Measurements from ENCODE around the gene SLC8A1.

Gene SLC8A1

GRCh38 chr2:40271094-40271493, 180.8 kb downstream of the SLC8A1 start:
- DNase-seq (ENCODE audit: low spot score), result no peak

GRCh38 chr2:40270372-40270771, 181.5 kb downstream of the SLC8A1 start:
- no peak for DNase-seq (ENCODE audit: low spot score)

- DNase-seq (ENCODE audit: low spot score), result no peak
These were observed 183.3 kb downstream of the SLC8A1 start for GRCh38 chr2:40268566-40268965.

- DNase-seq (ENCODE audit: low spot score), result no peak
These were observed 185.7 kb downstream of the SLC8A1 start for GRCh38 chr2:40266201-40266600.

- no peak for DNase-seq (ENCODE audit: low spot score)
These were observed 186.3 kb downstream of the SLC8A1 start for GRCh38 chr2:40265602-40266001.

- no peak for DNase-seq (ENCODE audit: low spot score)
These were observed 190.8 kb downstream of the SLC8A1 start for GRCh38 chr2:40261042-40261441.

- no peak for DNase-seq (ENCODE audit: low spot score)
These were observed 191.5 kb downstream of the SLC8A1 start for GRCh38 chr2:40260437-40260836.

- DNase-seq (ENCODE audit: low spot score), result no peak
These were observed 192.0 kb downstream of the SLC8A1 start for GRCh38 chr2:40259900-40260299.

- no peak for DNase-seq (ENCODE audit: low spot score)
These were observed 193.8 kb downstream of the SLC8A1 start for GRCh38 chr2:40258135-40258457.

- DNase-seq (ENCODE audit: low spot score), result no peak
These were observed 194.4 kb downstream of the SLC8A1 start for GRCh38 chr2:40257340-40258134.

- no peak for DNase-seq (ENCODE audit: low spot score)
These were observed 195.2 kb downstream of the SLC8A1 start for GRCh38 chr2:40256649-40257048.

- no peak for DNase-seq (ENCODE audit: low spot score)
These were observed 195.9 kb downstream of the SLC8A1 start for GRCh38 chr2:40256008-40256407.

- no peak for DNase-seq (ENCODE audit: low spot score)
These were observed 196.8 kb downstream of the SLC8A1 start for GRCh38 chr2:40255103-40255502.

GRCh38 chr2:40254611-40255010, 197.3 kb downstream of the SLC8A1 start:
- DNase-seq (ENCODE audit: low spot score), result no peak

GRCh38 chr2:40251137-40251536, 200.8 kb downstream of the SLC8A1 start:
- DNase-seq (ENCODE audit: low spot score), result no peak

- DNase-seq (ENCODE audit: low spot score), result no peak
These were observed 202.3 kb downstream of the SLC8A1 start for GRCh38 chr2:40249577-40249976.

GRCh38 chr2:40248294-40248693, 203.6 kb downstream of the SLC8A1 start:
- no peak for DNase-seq (ENCODE audit: low spot score)

- DNase-seq (ENCODE audit: low spot score), result no peak
These were observed 207.2 kb downstream of the SLC8A1 start for GRCh38 chr2:40244675-40245074.

- no peak for DNase-seq (ENCODE audit: low spot score)
These were observed 207.6 kb downstream of the SLC8A1 start for GRCh38 chr2:40244251-40244650.

- no peak for DNase-seq (ENCODE audit: low spot score)
These were observed 208.2 kb downstream of the SLC8A1 start for GRCh38 chr2:40243581-40244187.

GRCh38 chr2:40242315-40242714, 209.6 kb downstream of the SLC8A1 start:
- DNase-seq (ENCODE audit: low spot score), result no peak

- DNase-seq (ENCODE audit: low spot score), result no peak
These were observed 211.8 kb downstream of the SLC8A1 start for GRCh38 chr2:40240070-40240469.

- DNase-seq (ENCODE audit: low spot score), result no peak
These were observed 221.0 kb downstream of the SLC8A1 start for GRCh38 chr2:40230707-40231432.

Data from CD4-positive, alpha-beta T cell treated with Interleukin-6 at 100 ng/mL for 8 hours (primary cell).